C4-2B (cell line): Measurements from ENCODE around the gene ZNF160.

ENCODE experiments used
- H3K27ac ChIP-seq: fragments of 450-650 bp; 2 replicates; pipeline ENCODE4 v1.5.1; 2017
- CTCF ChIP-seq: fragments of 450-650 bp; conservative IDR thresholded peaks from 2 replicates; pipeline ENCODE4 v1.5.1; 2017; ENCODE audit warnings: mild to moderate bottlenecking
- ZFX ChIP-seq: fragments of 450-650 bp; IDR thresholded peaks from 2 replicates; pipeline ENCODE4 v1.6.1; 2017

ZNF160 gene

GRCh38 chr19:53019684-53020083, 83.5 kb downstream of the ZNF160 start:
- no peak for TF ChIP-seq ZFX
- TF ChIP-seq CTCF = no peak
- H3K27ac ChIP-seq = no peak overlapping the region
